NCI-H1417 treated with DMSO at 0.1 percent for 48 hours (cell line): ENCODE data around the gene PDSS2.
A peak's percentile ranks its signal among the peaks of the same experiment; 100 is the strongest.
"Not testable (repeated sequence)": the region's sequence is repeated elsewhere in the genome, so short reads cannot be mapped to it uniquely, and the experiment has no call there.

ENCODE experiments used
- DNase-seq: peaks from one replicate; lab custom pipeline; 2025; lab: John Stamatoyannopoulos, UW

The PDSS2 gene

GRCh38 chr6:107217248-107217647 lies 242.1 kb downstream of the PDSS2 start:
- DNase-seq, result no peak

- DNase-seq, result no peak
Measured at GRCh38 chr6:107216197-107216933, 243.0 kb downstream of the PDSS2 start.

- no peak for DNase-seq
Measured at GRCh38 chr6:107215334-107215733, 244.0 kb downstream of the PDSS2 start.

GRCh38 chr6:107214655-107215054 lies 244.7 kb downstream of the PDSS2 start:
- no peak for DNase-seq

GRCh38 chr6:107209406-107210305 lies 249.7 kb downstream of the PDSS2 start:
- no peak for DNase-seq

GRCh38 chr6:107207251-107207873 lies 252.0 kb downstream of the PDSS2 start:
- no peak for DNase-seq

GRCh38 chr6:107205058-107205998 lies 254.0 kb downstream of the PDSS2 start:
- DNase-seq, result no peak

- DNase-seq, result no peak
Measured at GRCh38 chr6:107202876-107203468, 256.4 kb downstream of the PDSS2 start.

- DNase-seq, result no peak
Measured at GRCh38 chr6:107198631-107199416, 260.5 kb downstream of the PDSS2 start.

- no peak for DNase-seq
Measured at GRCh38 chr6:107196152-107196551, 263.2 kb downstream of the PDSS2 start.

- not testable (repeated sequence) for DNase-seq
Measured at GRCh38 chr6:107194723-107195122, 264.6 kb downstream of the PDSS2 start.

GRCh38 chr6:107192830-107193229 lies 266.5 kb downstream of the PDSS2 start:
- peak; percentile 67 for DNase-seq

GRCh38 chr6:107187630-107188029 lies 271.7 kb downstream of the PDSS2 start:
- DNase-seq, result no peak

GRCh38 chr6:107186047-107186446 lies 273.3 kb downstream of the PDSS2 start:
- no peak for DNase-seq

GRCh38 chr6:107185391-107185970 lies 273.9 kb downstream of the PDSS2 start:
- no peak for DNase-seq

- DNase-seq, result no peak
Measured at GRCh38 chr6:107184435-107184834, 274.9 kb downstream of the PDSS2 start.

GRCh38 chr6:107180099-107180498 lies 279.3 kb downstream of the PDSS2 start:
- DNase-seq, result no peak

GRCh38 chr6:107179004-107179403 lies 280.4 kb downstream of the PDSS2 start:
- DNase-seq, result no peak

- DNase-seq, result no peak
Measured at GRCh38 chr6:107173779-107174178, 285.6 kb downstream of the PDSS2 start.

GRCh38 chr6:107171513-107171912 lies 287.9 kb downstream of the PDSS2 start:
- DNase-seq, result no peak
